C4-2B (cell line): ENCODE results near the gene ARNT2.

Experiments
- CTCF ChIP-seq: fragments of 450-650 bp; conservative IDR thresholded peaks from 2 replicates; pipeline ENCODE4 v1.5.1; 2017; ENCODE audit warnings: mild to moderate bottlenecking
- ZFX ChIP-seq: fragments of 450-650 bp; IDR thresholded peaks from 2 replicates; pipeline ENCODE4 v1.6.1; 2017

DNA sequence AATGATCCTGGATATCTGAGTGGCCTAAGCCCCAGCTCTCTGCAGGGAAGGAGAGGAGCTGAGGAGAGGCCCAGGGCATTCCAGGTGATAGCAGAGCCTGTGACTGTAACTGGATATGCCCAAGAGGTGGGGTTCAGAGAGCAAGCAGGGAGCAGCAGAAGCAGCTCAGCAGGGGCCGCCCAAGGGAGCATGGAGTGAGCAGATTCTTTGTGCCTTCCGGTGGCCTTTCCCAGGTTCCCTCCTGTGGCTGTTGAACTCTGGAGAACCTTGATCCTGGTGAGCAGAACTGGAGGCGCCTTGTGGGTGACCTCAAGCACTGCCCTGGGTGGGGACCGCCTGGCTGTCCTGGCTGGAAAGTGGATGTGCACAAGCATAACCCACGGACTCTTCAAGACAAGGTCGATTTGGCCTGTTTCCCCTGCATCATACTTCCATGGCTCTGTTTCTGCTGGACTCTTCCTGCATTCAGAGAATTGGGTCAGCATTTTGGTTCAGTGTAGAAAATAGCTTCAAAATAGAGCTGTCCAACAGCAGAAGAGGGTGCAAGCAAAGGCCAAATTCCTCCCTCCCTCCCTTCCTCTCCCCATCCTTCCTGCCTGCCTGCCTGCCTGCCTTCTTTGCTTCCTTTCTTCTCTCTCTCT lies 76.1 kb downstream of the ARNT2 start:
- TF ChIP-seq CTCF (no peak), ZFX (no peak)
